Fibroblast of lung (primary cell): ENCODE data around the gene SYTL1. TPM values are rescaled to one million over a fixed set of nuclear protein-coding genes. Genes with fewer than 3 reads are reported as not detected.
A peak's percentile ranks its signal among the peaks of the same experiment; 100 is the strongest.

Source experiments
- DNase-seq, 2 donors: peaks; one replicate each; pipeline versions ENCODE4 v3.0.0 to v3.0.0-alpha.2; 2010; ENCODE audit warnings: low read depth in 2 of 2
- H2AFZ ChIP-seq: 2 replicates; pipeline ENCODE4 v1.5.1; 2012; ENCODE audit warnings: low read length, control low read depth, inconsistent platforms
- H3K27ac ChIP-seq: 2 replicates; pipeline ENCODE4 v1.5.1; 2011; ENCODE audit warnings: low read length, control low read depth; ENCODE audit not compliant: insufficient read depth
- H3K27me3 ChIP-seq: 2 replicates; pipeline ENCODE4 v1.5.1; 2011; ENCODE audit warnings: mild to moderate bottlenecking, low read length; ENCODE audit not compliant: control insufficient read depth, insufficient read depth
- H3K36me3 ChIP-seq: 2 replicates; pipeline ENCODE4 v1.5.1; 2011; ENCODE audit warnings: low read length; ENCODE audit not compliant: control insufficient read depth, insufficient read depth
- H3K4me1 ChIP-seq: 2 replicates; pipeline ENCODE4 v1.5.1; 2011; ENCODE audit warnings: low read length; ENCODE audit not compliant: control insufficient read depth, insufficient read depth; ENCODE audit errors: extremely low read depth
- H3K4me2 ChIP-seq: 2 replicates; pipeline ENCODE4 v1.5.1; 2011; ENCODE audit warnings: low read length, control low read depth; ENCODE audit not compliant: insufficient read depth; ENCODE audit errors: extremely low read depth
- H3K4me3 ChIP-seq, 4 experiments: fragments of 200-600 bp in 1 of 4; sonication (generic) in 1 of 4; replicated peaks in 1 of 4; 2 replicates each; pipeline ENCODE4 v1.5.1; 2011 to 2016; ENCODE audit warnings: low read length in 4 of 4, low read depth in 3 of 4, mild to moderate bottlenecking in 3 of 4, control low read depth in 2 of 4, inconsistent platforms in 1 of 4, mixed read lengths in 1 of 4; ENCODE audit not compliant: insufficient read depth in 1 of 4; ENCODE audit errors: control extremely low read depth in 1 of 4
- H3K79me2 ChIP-seq: 2 replicates; pipeline ENCODE4 v1.5.1; 2012; ENCODE audit warnings: mild to moderate bottlenecking, low read length, inconsistent platforms; ENCODE audit not compliant: control insufficient read depth, insufficient read depth
- H3K9ac ChIP-seq: 2 replicates; pipeline ENCODE4 v1.5.1; 2011; ENCODE audit warnings: mild to moderate bottlenecking, low read length, control low read depth; ENCODE audit not compliant: insufficient read depth
- H3K9me3 ChIP-seq: 2 replicates; pipeline ENCODE4 v1.5.1; 2012; ENCODE audit warnings: low read depth, low read length; ENCODE audit not compliant: control insufficient read depth, insufficient read depth
- H4K20me1 ChIP-seq: 2 replicates; pipeline ENCODE4 v1.5.1; 2011; ENCODE audit warnings: low read length; ENCODE audit not compliant: control insufficient read depth, insufficient read depth; ENCODE audit errors: extremely low read depth
- CTCF ChIP-seq, 2 donors: IDR thresholded peaks in 1 of 2; conservative IDR thresholded peaks in 1 of 2; 1 replicate in 1 of 2; 2 replicates in 1 of 2; pipeline ENCODE4 v1.5.1; 2011 to 2012; ENCODE audit warnings: low read length in 2 of 2, control low read depth in 1 of 2, inconsistent platforms in 1 of 2, low read depth in 1 of 2, mild to moderate bottlenecking in 1 of 2
- EZH2 ChIP-seq: IDR thresholded peaks from 2 replicates; pipeline ENCODE4 v1.5.1; 2012; ENCODE audit warnings: low read length, control low read depth, mild to moderate bottlenecking; ENCODE audit errors: missing control alignments
- polyA minus RNA-seq: library from RNA; depleted of rRNA, polyadenylated mRNA; stranded (reverse); fragments of >200 nt; gene quantifications from 2 replicates; pipeline ENCODE4 v1.2.3, GENCODE V29; 2011; ENCODE audit warnings: low replicate concordance
- polyA plus RNA-seq, 2 donors: library from polyadenylated mRNA; depleted of rRNA in 1 of 2; stranded (reverse) in 1 of 2; unstranded in 1 of 2; fragments of >200 nt; gene quantifications; 2 replicates each; pipeline ENCODE4 v1.2.1, GENCODE V29; 2011 to 2012; ENCODE audit warnings: missing spikeins in 1 of 2
- total RNA-seq: library from RNA; depleted of rRNA; stranded (reverse); fragments of >200 nt; gene quantifications from 2 replicates; pipeline ENCODE4 v1.2.1, GENCODE V29; 2014

SYTL1 gene, protein sequence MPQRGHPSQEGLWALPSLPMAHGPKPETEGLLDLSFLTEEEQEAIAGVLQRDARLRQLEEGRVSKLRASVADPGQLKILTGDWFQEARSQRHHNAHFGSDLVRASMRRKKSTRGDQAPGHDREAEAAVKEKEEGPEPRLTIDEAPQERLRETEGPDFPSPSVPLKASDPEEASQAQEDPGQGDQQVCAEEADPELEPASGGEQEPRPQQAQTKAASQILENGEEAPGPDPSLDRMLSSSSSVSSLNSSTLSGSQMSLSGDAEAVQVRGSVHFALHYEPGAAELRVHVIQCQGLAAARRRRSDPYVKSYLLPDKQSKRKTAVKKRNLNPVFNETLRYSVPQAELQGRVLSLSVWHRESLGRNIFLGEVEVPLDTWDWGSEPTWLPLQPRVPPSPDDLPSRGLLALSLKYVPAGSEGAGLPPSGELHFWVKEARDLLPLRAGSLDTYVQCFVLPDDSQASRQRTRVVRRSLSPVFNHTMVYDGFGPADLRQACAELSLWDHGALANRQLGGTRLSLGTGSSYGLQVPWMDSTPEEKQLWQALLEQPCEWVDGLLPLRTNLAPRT
- total RNA-seq (under 0.01 and 0.17 TPM in 2 replicates), polyA plus RNA-seq (0.02 and 0.03 TPM in 2 replicates), polyA minus RNA-seq (2.4 TPM in 1 of 2 replicates, not detected in the other)
- 0.12 and 0.15 TPM in 2 replicates for polyA plus RNA-seq (2012)

DNA sequence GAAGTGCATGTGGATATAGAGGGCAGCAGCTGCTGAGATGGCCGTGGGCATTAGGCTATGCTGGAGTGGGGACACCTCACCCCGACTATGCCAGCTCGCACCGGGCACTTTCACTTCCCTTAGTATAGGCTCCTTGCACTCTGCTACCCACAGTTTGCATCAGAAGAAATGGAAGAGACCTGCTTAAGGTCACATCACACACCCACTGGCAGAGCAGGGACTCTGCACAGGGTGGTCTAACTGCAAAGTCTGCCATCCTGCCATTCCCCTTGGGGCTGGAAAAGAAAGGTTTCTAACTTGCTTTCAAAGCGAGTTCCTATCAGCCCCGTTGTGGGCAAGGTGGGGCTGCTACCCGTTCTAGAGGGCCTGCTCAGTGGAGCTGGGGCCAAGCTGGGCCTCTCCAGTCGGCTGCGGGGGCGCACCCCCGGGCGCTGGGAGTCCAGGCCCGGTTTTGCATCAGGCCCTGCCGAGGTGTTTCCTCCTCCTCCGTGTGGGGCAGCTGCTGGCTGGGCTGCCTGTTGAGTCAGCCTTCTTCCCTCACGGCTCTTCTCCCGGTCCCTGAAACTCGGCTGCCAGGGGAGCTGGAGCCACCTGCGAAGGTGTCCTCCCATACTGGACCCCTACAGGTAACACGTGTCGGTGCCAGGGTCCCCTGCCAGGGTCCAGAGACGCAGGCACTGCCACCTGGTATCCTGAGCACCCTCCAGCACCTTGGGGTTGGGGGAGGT lies at the start of gene SYTL1:
Gene SYTL1 (plus strand): TSS at position 498 of the 728 bp plus-strand sequence. CDS start 3,313 bp downstream, outside the sequence.
- Histone ChIP-seq H3K4me2 (peak within 1 kb of the TSS; percentile 37), H3K79me2 (no peaks in the 10 kb centered on the region), H3K4me3 (peak within 1 kb of the TSS in 1 of 4 experiments; percentile 8), H4K20me1 (no peaks in the 10 kb centered on the region), H3K9ac (no peak within 1 kb of the TSS), H3K27me3 (no peaks in the 10 kb centered on the region), H3K27ac (no peak within 1 kb of the TSS), H3K36me3 (no peaks in the 10 kb centered on the region), H3K4me1 (peaks cover 8% of the 10 kb centered on the region), H3K9me3 (no peaks in the 10 kb centered on the region), H2AFZ (no peak within 1 kb of the TSS)
- TF ChIP-seq CTCF (conservative IDR thresholded peaks at IDR 0.05 in 1 of 2, IDR thresholded peaks at IDR 0.05 in 1 of 2; ENCODE audit: low read depth in 1 of 2, low read length in 2 of 2) (no peak), EZH2 (no peak)
- peak; percentile 56 to 73 for DNase-seq

DNA sequence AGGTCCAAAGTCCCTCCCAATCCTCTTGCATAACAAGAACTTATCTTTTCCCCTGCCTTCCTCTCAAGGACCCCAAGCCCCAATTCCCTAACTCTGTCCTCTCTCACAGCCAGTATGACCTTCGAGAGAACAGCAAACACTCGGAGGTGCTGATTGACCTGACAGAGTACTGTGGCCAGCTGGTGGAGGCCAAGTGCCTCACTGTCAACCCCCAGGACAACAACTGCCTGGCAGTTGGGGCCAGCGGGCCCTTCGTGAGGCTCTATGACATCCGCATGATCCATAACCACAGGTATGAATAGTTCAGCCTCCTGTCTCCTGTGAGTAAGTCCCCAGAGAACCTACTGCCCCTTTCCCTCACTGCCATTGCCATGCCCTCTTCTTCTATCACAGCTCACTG lies 49.7 kb upstream of the SYTL1 start:
- no peak overlapping the region for H3K4me3 ChIP-seq
- DNase-seq, result peak in 1 of 2 donors; percentile 40
- no peak overlapping the region for H3K9ac ChIP-seq
- H4K20me1 ChIP-seq, result no peaks in the 10 kb centered on the region
- no peaks in the 10 kb centered on the region for H3K27me3 ChIP-seq
- H3K4me2 ChIP-seq, result no peak overlapping the region
- TF ChIP-seq EZH2 (no peak), CTCF (conservative IDR thresholded peaks at IDR 0.05 in 1 of 2, IDR thresholded peaks at IDR 0.05 in 1 of 2; ENCODE audit: low read depth in 1 of 2, low read length in 2 of 2) (no peak)
- no peak overlapping the region for H3K27ac ChIP-seq
- no peaks in the 10 kb centered on the region for H3K4me1 ChIP-seq
- no peak overlapping the region for H2AFZ ChIP-seq
- H3K79me2 ChIP-seq, result no peaks in the 10 kb centered on the region
- peaks cover 1% of the 10 kb centered on the region for H3K36me3 ChIP-seq
- H3K9me3 ChIP-seq, result no peaks in the 10 kb centered on the region

- Histone ChIP-seq H2AFZ (no peak overlapping the region), H3K27me3 (no peaks in the 10 kb centered on the region), H4K20me1 (no peaks in the 10 kb centered on the region), H3K4me3 (no peak overlapping the region), H3K79me2 (no peaks in the 10 kb centered on the region), H3K9me3 (no peaks in the 10 kb centered on the region), H3K4me2 (no peak overlapping the region), H3K9ac (no peak overlapping the region), H3K4me1 (peaks cover 6% of the 10 kb centered on the region), H3K36me3 (peaks cover 3% of the 10 kb centered on the region), H3K27ac (no peak overlapping the region)
- DNase-seq, result no peak
- TF ChIP-seq CTCF (conservative IDR thresholded peaks at IDR 0.05 in 1 of 2, IDR thresholded peaks at IDR 0.05 in 1 of 2; ENCODE audit: low read depth in 1 of 2, low read length in 2 of 2) (no peak), EZH2 (no peak)
Observed at GRCh38 chr1:27293915-27294314, 47.9 kb upstream of the SYTL1 start.
